ENCODE data around the gene SEMA5A. TPM values are rescaled to one million over a fixed set of nuclear protein-coding genes. Genes with fewer than 3 reads are reported as not detected.

Gene SEMA5A
- total RNA-seq, 2 donors from 2014 or later, result 16.2 to 19.7 TPM

- DNase-seq, result no peak
- no peak for ATAC-seq
- intact Hi-C loops (cut with DNase I), result no loop called here
These were observed 493.5 kb downstream of the SEMA5A start for GRCh38 chr5:9052421-9052820.

DNA sequence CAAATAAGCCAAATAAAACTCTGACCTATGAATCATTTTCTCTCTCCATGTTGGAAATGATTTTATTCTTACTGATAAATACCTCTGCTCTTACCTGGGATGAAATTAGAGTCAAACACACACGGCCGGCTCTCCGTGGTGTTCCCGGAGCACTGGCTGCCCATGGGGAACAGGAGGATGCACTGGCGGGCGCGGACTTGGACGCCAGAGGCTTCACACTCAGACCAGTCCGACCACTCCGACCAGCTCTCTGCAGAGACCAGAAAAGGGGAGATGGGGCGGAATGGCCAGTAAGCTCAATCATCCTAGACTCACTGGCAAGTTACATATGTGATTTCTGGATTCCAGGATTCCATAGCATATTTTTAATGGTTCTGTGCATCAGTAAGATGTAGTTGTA lies 494.1 kb downstream of the SEMA5A start:
- intact Hi-C loops (cut with DNase I), result no loop called here
- ATAC-seq (no peak), DNase-seq (no peak)

- intact Hi-C loops (cut with DNase I), result no loop called here
- no peak for DNase-seq
- ATAC-seq, result no peak
These were observed 497.9 kb downstream of the SEMA5A start for GRCh38 chr5:9047932-9048331.

GRCh38 chr5:9046756-9047481 lies 499.0 kb downstream of the SEMA5A start:
- ATAC-seq (peak; percentile 71 to 97), DNase-seq (peak; percentile 48)
- intact Hi-C loops (cut with DNase I), result no loop called here

DNA sequence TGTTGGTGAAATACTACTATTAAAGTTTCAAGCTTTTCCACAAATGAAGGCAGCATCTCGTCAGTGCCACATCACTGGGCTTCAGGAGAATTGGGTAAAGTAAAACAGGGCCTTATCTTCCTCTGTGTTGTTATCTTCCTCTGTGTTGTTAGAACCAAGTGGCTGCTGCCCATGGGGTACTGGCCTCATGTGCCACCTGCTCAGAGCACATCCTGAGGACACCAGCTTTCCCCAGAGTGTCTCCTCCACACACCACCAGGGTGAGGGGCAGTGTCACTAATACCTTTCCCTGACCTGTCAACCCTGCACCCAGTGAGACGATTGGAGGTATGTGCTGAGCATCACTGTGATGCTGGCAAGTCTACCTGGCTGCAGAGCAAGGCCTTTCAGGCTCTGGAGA lies 499.9 kb downstream of the SEMA5A start:
- intact Hi-C loops (cut with DNase I), result no loop called here
- DNase-seq, result no peak
- ATAC-seq, result peak in 1 of 2 donors; percentile 9

DNA sequence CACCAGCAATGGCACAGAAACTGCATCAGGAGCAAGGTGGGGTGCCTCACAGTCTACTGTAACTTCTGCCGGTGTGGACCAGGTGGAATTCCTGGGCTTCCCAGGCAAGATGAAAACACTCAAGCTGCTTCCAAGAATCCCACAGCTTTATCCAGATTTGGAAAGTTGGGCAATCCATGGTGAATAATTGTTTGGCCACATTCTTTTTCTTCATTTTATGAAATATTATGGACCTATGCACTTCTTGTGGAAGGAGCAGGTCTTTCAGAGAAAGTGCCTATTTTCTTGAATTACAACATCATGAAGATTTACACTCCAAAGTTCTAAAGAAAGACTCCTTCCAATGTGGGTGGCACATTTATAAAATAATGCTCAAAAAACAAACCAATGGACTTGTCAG lies 503.6 kb downstream of the SEMA5A start:
- ATAC-seq (no peak), DNase-seq (no peak)
- intact Hi-C loops (cut with DNase I), result no loop called here

GRCh38 chr5:9040475-9040874 lies 505.4 kb downstream of the SEMA5A start:
- DNase-seq (no peak), ATAC-seq (no peak)
- intact Hi-C loops (cut with DNase I), result no loop called here

GRCh38 chr5:9037048-9037447 lies 508.8 kb downstream of the SEMA5A start:
- DNase-seq (no peak), ATAC-seq (no peak)
- intact Hi-C loops (cut with DNase I), result no loop called here

- intact Hi-C loops (cut with DNase I), result no loop called here
- ATAC-seq, result no peak
These were observed 510.5 kb downstream of the SEMA5A start for GRCh38 chr5:9035346-9035745.

GRCh38 chr5:9034649-9035048 lies 511.2 kb downstream of the SEMA5A start:
- intact Hi-C loops (cut with DNase I), result no loop called here
- no peak for ATAC-seq
- no peak for DNase-seq

More at GRCh38 chr5:9035346-9035745, 510.5 kb downstream of the SEMA5A start:
- no peak for DNase-seq

- intact Hi-C loops (cut with DNase I), result no loop called here
- ATAC-seq, result no peak
- no peak for DNase-seq
These were observed 512.4 kb downstream of the SEMA5A start for GRCh38 chr5:9033524-9033923.

DNA sequence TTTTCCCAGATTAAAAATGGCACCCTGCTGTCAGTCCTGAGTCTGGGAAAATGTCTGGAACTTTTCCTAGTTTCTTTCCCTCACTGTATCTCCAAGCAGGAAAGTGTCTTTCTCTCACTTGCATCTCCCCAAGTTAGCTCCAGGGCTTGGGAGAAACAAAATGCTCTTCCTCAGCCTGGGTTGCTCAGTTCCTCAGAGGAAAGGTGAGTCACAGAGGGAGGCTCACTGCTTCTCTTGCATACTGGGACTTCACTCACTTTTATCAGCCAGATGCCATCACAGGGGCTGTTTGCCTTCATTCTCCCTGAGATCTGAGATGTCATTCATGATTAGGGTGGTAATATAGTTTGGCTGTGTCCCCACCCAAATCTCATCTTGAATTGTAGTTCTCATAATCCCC lies 519.9 kb downstream of the SEMA5A start:
- ATAC-seq, result no peak
- DNase-seq, result no peak
- intact Hi-C loops (cut with DNase I), result no loop called here

GRCh38 chr5:9020996-9021395 lies 524.9 kb downstream of the SEMA5A start:
- ATAC-seq, result no peak
- intact Hi-C loops (cut with DNase I), result no loop called here
- DNase-seq, result no peak

DNA sequence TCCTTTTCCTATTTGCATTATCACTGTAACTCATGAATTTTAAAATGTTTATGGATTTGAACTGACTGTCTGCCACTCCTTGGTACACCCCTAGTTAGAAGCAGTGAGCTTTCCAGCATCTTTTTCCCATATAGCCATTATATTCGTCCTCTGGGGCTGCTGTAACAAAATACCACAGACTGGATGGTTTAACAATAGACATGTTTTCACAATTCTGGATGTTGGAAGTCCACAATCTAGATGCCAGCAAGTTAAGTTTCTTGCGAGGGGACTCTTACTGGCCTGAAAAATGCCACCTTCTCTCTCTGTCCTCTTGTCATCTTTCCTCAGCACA lies 530.0 kb downstream of the SEMA5A start:
- intact Hi-C loops (cut with DNase I), result no loop called here
- ATAC-seq, result no peak
- no peak for DNase-seq

- intact Hi-C loops (cut with DNase I), result no loop called here
- ATAC-seq (no peak), DNase-seq (no peak)
These were observed 530.5 kb downstream of the SEMA5A start for GRCh38 chr5:9015260-9015936.

- ATAC-seq (no peak), DNase-seq (no peak)
- intact Hi-C loops (cut with DNase I), result no loop called here
These were observed 532.7 kb downstream of the SEMA5A start for GRCh38 chr5:9013147-9013546.

DNA sequence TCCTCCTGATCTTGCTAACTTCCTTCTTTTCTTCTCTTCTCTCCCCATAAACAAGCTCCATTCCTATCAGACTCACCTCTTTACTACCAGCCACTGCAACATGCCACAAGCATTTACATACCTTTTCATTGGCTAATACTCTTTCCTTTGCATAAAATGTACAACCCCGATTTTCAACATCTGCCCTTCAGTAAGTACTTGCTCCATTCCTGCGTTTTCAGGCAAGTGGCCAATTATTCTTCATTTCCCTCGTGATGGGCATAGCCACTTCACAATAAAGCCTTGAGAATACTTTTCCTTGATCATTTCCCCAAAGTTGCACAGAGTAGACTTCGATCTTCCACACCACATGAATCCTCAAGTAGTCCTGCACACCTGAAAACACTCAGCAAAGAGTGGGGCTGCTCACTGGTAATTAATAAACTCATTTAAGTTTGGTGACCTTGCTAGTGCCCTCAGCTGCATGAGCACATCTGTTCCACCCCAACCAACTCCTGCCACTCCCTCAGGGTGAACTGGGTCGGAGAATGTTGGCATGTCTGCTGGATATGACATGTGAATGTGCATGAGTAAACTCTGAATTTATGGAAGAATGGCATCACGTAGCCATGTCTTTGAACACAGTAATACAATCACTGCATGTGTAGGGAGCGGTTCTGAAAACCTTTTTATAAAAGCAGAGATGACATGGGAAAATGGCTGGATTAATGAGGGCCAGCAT lies 535.8 kb downstream of the SEMA5A start:
- DNase-seq (no peak), ATAC-seq (no peak)
- intact Hi-C loops (cut with DNase I), result no loop called here

DNA sequence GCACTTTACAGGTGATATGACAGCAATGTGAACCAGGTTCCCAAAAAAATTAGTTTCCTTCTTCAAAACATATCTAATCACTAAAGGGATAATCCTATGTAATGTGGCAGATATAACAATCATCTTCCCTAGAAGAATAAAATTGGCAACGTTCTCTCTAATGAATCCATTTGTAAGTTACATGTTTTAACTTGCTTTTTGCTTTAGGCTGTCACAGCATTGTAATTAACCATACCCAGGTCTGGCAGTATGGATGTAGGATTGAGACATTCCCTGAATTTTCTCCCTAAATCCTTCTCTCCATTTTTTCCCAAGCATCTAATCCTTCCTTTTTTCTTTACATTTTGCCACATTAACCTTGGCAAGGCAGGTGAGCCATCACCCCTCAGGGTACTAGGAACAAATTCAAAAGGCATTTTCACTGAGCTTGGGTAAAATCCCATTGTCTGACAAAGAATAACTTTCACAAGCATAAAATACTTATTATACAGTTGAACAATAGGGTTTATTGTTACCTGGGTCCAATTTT lies 548.3 kb downstream of the SEMA5A start:
- no peak for ATAC-seq
- intact Hi-C loops (cut with DNase I), result no loop called here
- no peak for DNase-seq

DNA sequence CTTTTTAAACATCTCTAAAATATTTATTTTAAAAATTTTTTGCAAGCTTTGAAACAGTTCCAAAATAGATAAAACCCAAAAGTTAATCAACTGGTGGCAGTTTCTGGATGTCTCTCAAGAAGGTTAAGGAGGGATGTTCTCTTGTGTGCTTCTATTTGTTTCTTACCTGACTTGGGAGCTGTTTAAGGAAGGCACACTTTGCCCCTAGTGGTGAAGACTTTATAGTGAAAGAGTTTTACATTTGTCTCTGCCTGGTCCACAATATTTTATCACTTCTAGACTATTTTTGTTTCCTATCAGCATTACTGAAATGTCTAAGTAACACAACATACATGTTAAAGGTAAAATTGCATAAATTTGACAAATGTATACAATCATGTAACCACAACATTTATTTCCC lies 552.8 kb downstream of the SEMA5A start:
- intact Hi-C loops (cut with DNase I), result no loop called here
- ATAC-seq (no peak), DNase-seq (no peak)

Measured in left cardiac atrium (tissue), 4 donors.